Immature natural killer cell (primary cell): Measurements from ENCODE around the gene PEX14. TPM values are rescaled to one million over a fixed set of nuclear protein-coding genes. Genes with fewer than 3 reads are reported as not detected.
"Not testable (repeated sequence)": the region's sequence is repeated elsewhere in the genome, so short reads cannot be mapped to it uniquely, and the experiment has no call there.

Experiments
- DNase-seq, 3 donors: peaks; one replicate each; pipeline ENCODE4 v3.0.0; 2022; ENCODE audit warnings: mixed read lengths in 1 of 3
- H3K27ac Mint-ChIP-seq, 6 donors: one replicate each; pipeline ENCODE4 v1.8.0; 2020; ENCODE audit warnings: mixed read lengths in 6 of 6, mild to moderate bottlenecking in 5 of 6, inconsistent platforms in 4 of 6, moderate library complexity in 3 of 6
- H3K27me3 Mint-ChIP-seq, 3 donors: one replicate each; pipeline ENCODE4 v1.8.0; 2020 to 2021; ENCODE audit warnings: low read depth in 3 of 3, mild to moderate bottlenecking in 3 of 3, mixed read lengths in 3 of 3, moderate library complexity in 3 of 3, inconsistent platforms in 1 of 3
- H3K36me3 Mint-ChIP-seq, 3 donors: one replicate each; pipeline ENCODE4 v1.8.0; 2020; ENCODE audit warnings: mixed read lengths in 3 of 3, inconsistent platforms in 2 of 3, mild to moderate bottlenecking in 2 of 3
- H3K4me1 Mint-ChIP-seq, 2 donors: one replicate each; pipeline ENCODE4 v1.8.0; 2020; ENCODE audit warnings: inconsistent platforms in 2 of 2, mild to moderate bottlenecking in 2 of 2, mixed read lengths in 2 of 2, moderate library complexity in 1 of 2
- H3K4me3 Mint-ChIP-seq, 5 donors: one replicate each; pipeline ENCODE4 v1.8.0; 2020; ENCODE audit warnings: mild to moderate bottlenecking in 5 of 5, mixed read lengths in 5 of 5, inconsistent platforms in 3 of 5, moderate library complexity in 3 of 5
- H3K9me3 Mint-ChIP-seq, 6 donors: one replicate each; pipeline ENCODE4 v1.8.0; 2020; ENCODE audit warnings: mild to moderate bottlenecking in 6 of 6, mixed read lengths in 6 of 6, inconsistent platforms in 4 of 6, moderate library complexity in 3 of 6
- polyA plus RNA-seq, 3 donors: library from polyadenylated mRNA; unstranded; fragments of 300-500 nt; fragmentation: Illumina TruSeq; gene quantifications; one replicate each; pipeline ENCODE4 v1.2.3, GENCODE V29; 2021

The PEX14 gene
- polyA plus RNA-seq, 3 donors from 2014 or later: 2.0 to 7.5 (median 4.1) TPM

DNA sequence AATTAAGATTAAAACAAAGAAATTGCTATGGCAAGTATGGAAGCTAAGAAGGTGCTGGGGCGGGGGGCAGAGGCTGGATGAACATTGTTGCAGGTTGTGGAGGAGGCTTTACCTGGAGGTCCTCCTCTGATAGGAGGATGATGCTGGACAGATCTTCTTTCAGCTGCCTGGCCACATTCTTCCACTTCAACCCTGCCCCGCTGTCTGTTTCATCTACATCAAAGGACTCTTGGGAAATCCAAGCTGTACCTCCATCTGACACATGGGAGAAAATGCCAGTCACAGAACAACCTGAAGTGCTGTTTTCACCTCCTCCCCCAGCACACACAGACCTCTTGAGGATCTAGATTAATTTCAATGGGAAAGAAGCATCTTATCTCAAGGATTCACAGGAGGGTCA, 7.7 kb upstream of the PEX14 start:
- peaks cover 11 to 14% of the 10 kb centered on the region in 2 donors for H3K4me1 Mint-ChIP-seq
- no peaks in the 10 kb centered on the region for H3K27me3 Mint-ChIP-seq
- DNase-seq: no peak
- no peak overlapping the region for H3K27ac Mint-ChIP-seq
- H3K4me3 Mint-ChIP-seq: no peak overlapping the region
- H3K9me3 Mint-ChIP-seq: no peaks in the 10 kb centered on the region
- H3K36me3 Mint-ChIP-seq: peaks cover 8 to 31% (median 10%) of the 10 kb centered on the region in 3 donors

DNA sequence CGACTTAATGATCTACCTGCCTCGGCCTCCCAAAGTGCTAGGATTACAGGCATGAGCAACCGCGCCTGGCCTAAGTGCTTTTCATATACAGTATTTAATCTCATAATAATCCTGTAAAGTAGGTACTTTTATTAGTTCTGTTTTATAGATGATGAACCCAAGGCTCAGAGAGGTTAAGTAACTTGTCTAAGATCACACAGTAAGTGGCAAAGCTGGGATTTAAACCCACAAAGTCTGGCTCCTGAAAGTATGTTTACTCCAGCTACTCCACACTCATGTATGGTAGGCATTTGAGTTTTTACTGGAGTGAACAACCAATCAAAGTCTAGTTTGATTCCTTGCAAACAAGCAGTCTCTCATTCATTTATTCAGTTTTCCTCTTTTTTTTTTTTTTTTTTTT, 4.7 kb upstream of the PEX14 start:
- Mint-ChIP-seq H3K27ac (no peak overlapping the region), H3K4me1 (peaks cover 27 to 37% of the 10 kb centered on the region in 2 donors), H3K27me3 (peaks cover 0 to 1% (median 0%) of the 10 kb centered on the region in 3 donors), H3K4me3 (no peak overlapping the region), H3K9me3 (no peaks in the 10 kb centered on the region), H3K36me3 (peaks cover 0 to 14% (median 8%) of the 10 kb centered on the region in 3 donors)
- no peak for DNase-seq

DNA sequence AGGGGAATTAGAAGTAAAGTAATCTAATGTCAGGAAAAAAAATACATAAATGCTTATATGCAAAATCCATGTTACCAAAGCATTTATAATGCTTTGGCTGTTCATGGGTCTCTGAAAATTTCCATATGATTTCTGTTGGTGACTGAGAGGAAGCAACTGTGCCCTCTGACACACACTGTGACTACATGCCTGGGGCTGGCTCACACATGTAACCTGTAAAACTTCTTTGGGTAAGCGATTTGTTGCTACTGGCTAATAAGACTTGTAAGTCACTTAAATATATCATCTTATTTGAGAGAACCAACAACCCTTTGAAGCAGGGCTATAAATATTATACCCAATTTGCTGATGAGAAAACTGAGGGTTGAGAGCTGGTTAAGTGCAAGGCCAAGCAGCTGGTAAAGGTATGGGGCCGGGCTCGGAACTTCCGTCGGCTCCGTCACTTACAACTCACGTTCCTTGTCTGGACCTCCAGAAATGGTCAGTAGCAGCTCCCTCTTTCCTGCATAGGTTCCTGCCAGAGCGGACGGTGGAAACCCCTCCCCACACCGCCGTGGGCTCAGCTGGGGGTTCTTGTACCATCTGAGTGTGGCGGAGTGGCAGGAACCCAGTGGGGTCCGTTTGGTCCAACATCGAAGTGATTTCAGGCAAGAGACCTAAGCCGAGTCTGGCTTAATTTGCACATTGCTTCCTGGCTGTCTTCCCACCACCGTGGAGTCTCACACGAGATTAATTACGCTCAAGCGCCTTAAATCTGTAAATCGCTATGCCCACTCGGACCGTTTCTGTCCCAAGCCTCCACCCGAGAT, 3.1 kb upstream of the PEX14 start:
- Mint-ChIP-seq H3K4me3 (peak overlapping the region; percentile 90 to 96 (median 93)), H3K27me3 (peaks cover 0 to 2% (median 1%) of the 10 kb centered on the region in 3 donors), H3K4me1 (peaks cover 42 to 52% of the 10 kb centered on the region in 2 donors), H3K9me3 (no peaks in the 10 kb centered on the region), H3K36me3 (peaks cover 0 to 14% (median 8%) of the 10 kb centered on the region in 3 donors), H3K27ac (peak overlapping the region; percentile 59 to 93 (median 83))
- no peak for DNase-seq

DNA sequence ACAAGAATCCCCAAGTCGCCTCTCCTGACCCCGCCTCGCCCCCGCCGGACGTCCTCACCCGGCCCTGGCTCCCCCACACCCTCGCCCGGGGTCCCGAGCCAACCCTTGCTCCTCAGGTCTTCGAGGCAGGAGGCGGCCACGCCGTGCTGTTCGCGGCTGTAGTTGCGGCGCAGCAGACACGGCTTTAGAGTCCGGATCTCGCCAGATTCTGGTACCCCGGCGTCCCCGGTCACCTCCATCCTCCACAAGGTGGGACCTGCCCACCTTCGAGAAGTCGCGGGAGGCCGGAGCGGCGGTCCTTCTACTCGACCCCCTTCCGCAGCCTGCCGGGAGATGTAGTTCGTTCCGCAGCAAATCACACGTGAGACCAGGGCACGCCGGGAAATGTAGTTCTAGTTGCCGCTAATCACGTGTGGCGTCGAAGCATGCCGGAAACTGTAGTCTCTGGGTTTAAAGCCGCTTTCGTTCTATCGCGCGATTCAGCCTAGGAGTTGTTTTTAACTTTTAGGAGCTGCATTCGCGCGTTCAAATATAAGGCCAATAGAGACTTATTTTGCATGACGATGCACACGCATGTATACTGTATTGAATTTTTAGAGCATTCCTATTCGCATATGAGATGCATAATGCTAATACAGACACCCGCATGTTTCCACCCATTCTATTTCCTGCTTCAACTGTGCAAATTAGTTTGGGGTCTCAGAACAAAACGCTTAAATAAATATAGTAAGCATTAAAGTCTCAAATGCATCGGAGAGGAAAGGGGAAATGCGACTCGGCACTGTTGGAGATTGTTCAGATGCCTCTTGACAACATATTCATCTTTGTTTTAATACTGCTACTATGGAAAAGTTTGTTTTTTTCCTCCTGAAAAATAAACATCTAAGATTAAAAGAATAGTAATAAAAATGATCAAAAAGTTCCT, 2.3 kb upstream of the PEX14 start, which contains the start of gene DFFA:
TSS of gene DFFA (minus strand) at position 310 of the 925 bp plus-strand sequence. CDS start at position 239, 71 bp downstream.
- Mint-ChIP-seq H3K4me3 (peak within 1 kb of the TSS; percentile 90 to 96 (median 93)), H3K4me1 (peaks cover 43 to 56% of the 10 kb centered on the region in 2 donors), H3K27me3 (peaks cover 0 to 2% (median 1%) of the 10 kb centered on the region in 3 donors), H3K9me3 (no peaks in the 10 kb centered on the region), H3K36me3 (peaks cover 0 to 14% (median 8%) of the 10 kb centered on the region in 3 donors), H3K27ac (peak within 1 kb of the TSS; percentile 59 to 93 (median 83))
- DNase-seq: peak; percentile 86 to 87 (median 87)

DNA sequence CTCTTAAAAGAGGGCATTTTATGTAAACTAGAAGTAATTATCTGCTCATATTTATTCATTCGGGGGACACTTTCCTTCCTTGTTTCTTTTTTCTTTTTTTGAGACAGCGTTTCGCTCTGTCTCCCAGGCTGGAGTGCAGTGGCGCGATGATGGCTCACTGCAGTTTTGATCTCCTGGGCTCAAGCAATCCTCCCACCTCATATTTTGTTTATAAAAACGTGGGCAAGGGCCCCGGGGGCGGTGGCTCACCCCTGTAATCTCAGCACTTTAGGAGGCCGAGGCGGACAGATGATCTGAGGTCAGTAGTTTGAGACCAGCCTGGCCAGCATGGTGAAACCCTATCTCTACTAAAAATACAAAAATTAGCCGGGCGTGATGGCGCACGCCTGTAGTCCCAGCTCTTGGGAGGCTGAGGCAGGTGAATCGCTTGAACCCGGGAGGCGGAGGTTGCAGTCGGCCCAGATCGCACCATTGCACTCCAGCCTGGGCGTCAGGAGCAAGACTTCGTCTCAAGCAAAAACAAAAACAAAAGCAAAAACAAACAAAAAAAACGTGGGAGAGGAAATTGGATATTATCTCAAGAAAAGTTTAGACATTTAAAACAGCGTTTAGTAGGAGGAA, 1.5 kb upstream of the PEX14 start:
- Mint-ChIP-seq H3K9me3 (no peaks in the 10 kb centered on the region), H3K4me3 (peak overlapping the region; percentile 90 to 96 (median 93)), H3K27ac (no peak overlapping the region), H3K27me3 (peaks cover 0 to 2% (median 1%) of the 10 kb centered on the region in 3 donors), H3K36me3 (peaks cover 0 to 8% (median 2%) of the 10 kb centered on the region in 3 donors), H3K4me1 (peaks cover 43 to 58% of the 10 kb centered on the region in 2 donors)
- no peak for DNase-seq

DNA sequence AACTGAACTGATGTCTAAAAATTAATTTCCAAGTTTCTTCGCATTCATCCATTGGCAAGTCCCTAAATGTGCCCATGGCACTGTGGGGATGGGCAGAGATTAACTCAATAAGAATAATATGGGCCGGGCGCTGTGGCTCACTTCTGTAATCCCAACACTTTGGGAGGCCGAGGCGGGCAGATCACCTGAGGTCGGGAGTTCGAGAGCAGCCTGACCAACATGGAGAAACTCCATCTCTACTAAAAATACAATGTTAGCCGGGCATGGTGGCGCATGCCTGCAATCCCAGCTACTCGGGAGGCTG, 489 bp upstream of the PEX14 start:
- Mint-ChIP-seq H3K4me3 (peak overlapping the region; percentile 85 to 94 (median 92)), H3K4me1 (peaks cover 43 to 59% of the 10 kb centered on the region in 2 donors)

DNA sequence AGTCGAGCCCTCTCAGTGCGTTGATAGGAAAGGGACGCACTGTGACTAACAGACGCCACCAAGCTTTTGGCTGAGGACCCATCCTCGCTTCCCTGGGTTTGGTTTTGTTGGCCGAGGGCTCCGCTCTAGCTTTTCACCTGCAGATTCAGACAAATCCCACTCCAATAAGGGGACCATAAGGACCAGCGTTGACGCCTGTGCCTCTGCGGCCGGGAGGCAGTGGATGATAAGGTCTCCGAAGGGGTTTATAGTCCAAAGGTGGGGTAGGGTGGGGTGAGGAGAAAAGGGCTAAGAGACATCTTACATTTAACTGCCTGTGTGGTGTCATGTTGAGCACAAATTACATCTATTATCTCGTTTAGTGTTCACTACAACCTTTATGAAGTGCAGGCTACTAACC, 760 bp downstream of the PEX14 start:
- Mint-ChIP-seq H3K4me3 (peak overlapping the region; percentile 89 to 95 (median 92)), H3K36me3 (no peaks in the 10 kb centered on the region), H3K4me1 (peaks cover 45 to 64% of the 10 kb centered on the region in 2 donors), H3K27ac (peak overlapping the region; percentile 80 to 92 (median 86)), H3K27me3 (peaks cover 0 to 3% (median 2%) of the 10 kb centered on the region in 3 donors), H3K9me3 (no peaks in the 10 kb centered on the region)
- no peak for DNase-seq

More for the DNA sequence above, 489 bp upstream of the PEX14 start:
- H3K27ac Mint-ChIP-seq: peak overlapping the region in 3 of 6 donors; percentile 14 to 81 (median 73)
- H3K36me3 Mint-ChIP-seq, H3K9me3 Mint-ChIP-seq, H3K27me3 Mint-ChIP-seq, DNase-seq: not testable (repeated sequence)

DNA sequence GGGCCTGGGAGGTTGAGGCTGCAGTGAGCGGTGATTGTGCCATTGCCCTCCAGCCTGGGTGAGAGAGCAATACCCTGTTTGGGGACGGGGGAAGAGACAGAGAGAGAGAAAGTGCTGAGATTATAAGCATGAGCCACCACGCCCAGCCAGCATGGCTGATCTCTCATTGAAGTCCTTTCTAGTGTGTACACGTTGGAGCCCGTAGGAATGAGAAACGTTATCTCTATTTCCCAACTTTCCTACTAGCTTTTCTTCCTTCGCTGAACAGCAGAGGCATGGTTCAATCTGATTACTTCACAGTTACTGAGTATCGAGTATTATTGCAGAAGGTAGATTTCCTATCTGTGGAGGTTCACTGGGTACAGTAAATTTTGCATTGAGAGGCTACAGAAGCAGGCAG, 4.5 kb downstream of the PEX14 start:
- H3K27ac Mint-ChIP-seq: no peak overlapping the region
- H3K4me1 Mint-ChIP-seq: peaks cover 27 to 34% of the 10 kb centered on the region in 2 donors
- H3K4me3 Mint-ChIP-seq: no peak overlapping the region
- no peaks in the 10 kb centered on the region for H3K9me3 Mint-ChIP-seq
- H3K27me3 Mint-ChIP-seq: peaks cover 0 to 3% (median 2%) of the 10 kb centered on the region in 3 donors
- DNase-seq: no peak
- H3K36me3 Mint-ChIP-seq: no peaks in the 10 kb centered on the region

DNA sequence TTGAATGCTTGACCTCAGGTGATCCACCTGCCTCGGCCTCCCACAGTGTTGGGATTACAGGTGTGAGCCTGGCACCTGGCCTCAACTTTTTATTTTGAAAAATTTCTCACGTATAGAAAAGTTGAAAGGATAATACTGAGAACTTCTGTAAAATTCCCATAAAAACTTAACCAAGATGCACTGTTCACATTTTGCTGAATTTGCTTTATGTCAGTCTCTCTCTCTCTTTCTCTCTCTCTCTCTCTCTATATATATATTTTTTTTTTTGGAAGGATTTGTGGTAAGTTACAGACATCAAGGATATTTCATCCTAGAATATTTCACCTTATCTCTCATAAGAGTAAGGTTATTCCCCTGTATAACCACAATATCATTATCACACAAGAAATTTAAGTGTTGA, 5.9 kb downstream of the PEX14 start:
- no peak for DNase-seq
- H3K27me3 Mint-ChIP-seq: peaks cover 0 to 2% (median 0%) of the 10 kb centered on the region in 3 donors
- peaks cover 0 to 4% (median 0%) of the 10 kb centered on the region in 3 donors for H3K36me3 Mint-ChIP-seq
- peaks cover 25 to 32% of the 10 kb centered on the region in 2 donors for H3K4me1 Mint-ChIP-seq
- no peak overlapping the region for H3K27ac Mint-ChIP-seq
- no peak overlapping the region for H3K4me3 Mint-ChIP-seq
- H3K9me3 Mint-ChIP-seq: no peaks in the 10 kb centered on the region

DNA sequence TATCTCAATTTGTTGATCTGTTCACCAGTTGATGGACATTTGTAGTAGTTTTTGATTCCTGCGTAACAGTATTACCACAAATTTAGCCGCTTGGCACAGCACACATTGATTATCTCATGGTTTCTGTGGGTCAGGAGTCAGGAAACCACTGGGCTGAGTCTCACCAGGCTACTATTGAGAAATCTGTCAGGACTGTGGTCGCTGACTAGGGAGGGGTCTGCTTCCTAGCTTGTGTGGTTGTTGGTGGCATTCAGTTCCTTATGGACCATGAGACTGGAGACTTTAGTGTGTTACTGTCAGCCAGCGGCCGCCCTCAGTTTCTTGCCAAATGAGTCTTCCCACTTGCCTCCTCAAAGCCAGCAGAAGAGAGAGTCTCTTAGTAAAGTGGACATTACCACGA, 9.8 kb downstream of the PEX14 start:
- no peak for DNase-seq
- no peak overlapping the region for H3K4me3 Mint-ChIP-seq
- H3K27me3 Mint-ChIP-seq: no peaks in the 10 kb centered on the region
- peaks cover 12 to 13% of the 10 kb centered on the region in 2 donors for H3K4me1 Mint-ChIP-seq
- peaks cover 4% of the 10 kb centered on the region in 3 donors for H3K36me3 Mint-ChIP-seq
- peak overlapping the region in 1 of 6 donors; percentile 10 for H3K27ac Mint-ChIP-seq
- H3K9me3 Mint-ChIP-seq: no peaks in the 10 kb centered on the region

DNA sequence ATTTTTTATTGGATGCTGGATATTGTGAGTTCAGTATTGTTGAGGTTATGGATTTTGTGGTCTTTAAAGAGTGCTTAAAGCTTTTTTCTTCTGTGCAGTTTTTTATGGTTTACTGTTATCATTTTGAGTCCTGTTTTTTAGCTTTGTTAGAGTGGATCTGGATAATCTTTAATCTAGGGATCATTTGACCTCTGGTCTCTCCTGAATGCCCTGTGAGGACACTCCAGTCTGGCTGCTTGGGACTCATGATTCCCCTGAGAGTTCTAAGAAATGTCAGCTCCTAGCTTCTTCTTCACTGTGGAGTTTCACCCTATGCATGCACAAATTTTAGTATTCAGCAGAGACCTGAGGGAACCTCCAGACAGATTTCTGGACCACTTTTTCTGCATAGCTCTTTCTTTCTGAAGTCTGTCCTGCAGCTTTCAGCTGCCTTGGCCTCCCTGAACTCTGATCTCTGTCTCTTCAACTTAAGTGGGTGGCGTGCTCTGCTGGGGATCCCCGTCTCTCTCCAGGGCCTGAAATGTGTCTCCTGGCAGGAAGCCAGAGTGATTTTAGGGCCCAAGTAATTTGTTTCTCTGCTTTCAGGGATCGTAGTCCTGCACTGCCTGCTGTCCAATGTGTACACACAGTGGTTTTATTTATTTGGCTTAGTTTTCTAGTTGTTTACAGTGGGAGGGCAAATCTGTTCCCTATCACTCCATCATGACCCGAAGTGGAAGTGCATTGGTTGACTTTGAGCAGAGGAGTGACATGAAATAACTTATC, 14.7 kb downstream of the PEX14 start:
- H3K4me3 Mint-ChIP-seq: no peak overlapping the region
- H3K9me3 Mint-ChIP-seq: no peaks in the 10 kb centered on the region
- peaks cover 0 to 2% (median 2%) of the 10 kb centered on the region in 3 donors for H3K27me3 Mint-ChIP-seq
- H3K36me3 Mint-ChIP-seq: peaks cover 4 to 7% (median 7%) of the 10 kb centered on the region in 3 donors
- H3K4me1 Mint-ChIP-seq: peaks cover 8 to 19% of the 10 kb centered on the region in 2 donors
- DNase-seq: no peak
- H3K27ac Mint-ChIP-seq: no peak overlapping the region

DNA sequence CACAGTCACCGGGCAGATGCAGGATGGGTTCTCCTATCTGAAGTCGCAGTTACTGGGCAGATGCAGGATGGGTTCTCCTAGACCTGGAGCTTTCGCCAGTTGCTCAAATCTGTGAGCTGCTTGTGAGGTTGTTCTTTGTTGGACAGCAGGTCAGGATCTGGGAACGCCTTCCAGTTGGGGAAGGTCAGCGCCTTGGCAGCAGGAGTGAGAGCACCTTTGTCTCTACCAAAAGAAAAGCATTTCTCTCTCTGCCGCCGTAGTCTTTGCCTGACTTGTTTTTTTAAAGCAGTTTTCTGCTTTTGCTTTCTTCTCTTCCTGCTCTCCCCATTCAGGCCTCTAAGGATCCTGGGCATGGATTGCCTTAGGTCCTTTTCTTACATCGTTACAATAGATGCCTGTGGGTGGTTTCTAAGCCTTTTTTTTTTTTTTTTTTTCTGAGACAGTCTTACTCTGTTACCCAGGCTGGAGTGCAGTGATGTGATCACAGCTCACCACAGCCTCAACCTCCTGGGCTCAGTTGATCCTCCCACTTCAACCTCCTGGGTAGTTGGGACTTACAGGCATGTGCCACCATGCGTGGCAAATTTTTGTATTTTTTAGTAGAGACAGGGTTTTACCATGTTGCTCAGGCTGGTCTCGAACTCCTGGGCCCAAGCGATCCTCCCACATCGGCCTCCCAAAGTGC, 15.7 kb downstream of the PEX14 start:
- Mint-ChIP-seq H3K27me3 (peaks cover 0 to 2% (median 2%) of the 10 kb centered on the region in 3 donors), H3K4me3 (no peak overlapping the region), H3K4me1 (peaks cover 11 to 21% of the 10 kb centered on the region in 2 donors), H3K36me3 (peaks cover 0 to 7% (median 7%) of the 10 kb centered on the region in 3 donors), H3K27ac (no peak overlapping the region), H3K9me3 (no peaks in the 10 kb centered on the region)
- DNase-seq: no peak
